ENCODE results near the gene ATG16L1.

ATG16L1 gene

GRCh38 chr2:233251306-233252116, at the start of gene ATG16L1 (continued):
- no peak for TF ChIP-seq ZFP41 (tag by site-specific recombination; IDR thresholded peaks at IDR 0.05; ENCODE audit: borderline replicate concordance)
- no peak for TF ChIP-seq ZSCAN23 (tag by site-specific recombination; IDR thresholded peaks at IDR 0.05)
- TF ChIP-seq ZFHX2 (tag by site-specific recombination; conservative IDR thresholded peaks at IDR 0.05): peak; percentile 58
- TF ChIP-seq ZNF423 (tag by site-specific recombination; IDR thresholded peaks at IDR 0.05): no peak
- no peak for TF ChIP-seq TRIM28 (IDR thresholded peaks at IDR 0.05; ENCODE audit: borderline replicate concordance, low read length)
- TF ChIP-seq GLI2 (tag by site-specific recombination; IDR thresholded peaks at IDR 0.05; ENCODE audit: borderline replicate concordance, low read depth): no peak
- no peak for TF ChIP-seq MYNN (tag by site-specific recombination; IDR thresholded peaks at IDR 0.05; ENCODE audit: borderline replicate concordance)
- no peak for TF ChIP-seq ZNF704 (tag by site-specific recombination; IDR thresholded peaks at IDR 0.05)
- TF ChIP-seq ZNF596 (tag by site-specific recombination; IDR thresholded peaks at IDR 0.05): no peak
- TF ChIP-seq ZBTB20 (tag by site-specific recombination; IDR thresholded peaks at IDR 0.05): no peak
- TF ChIP-seq ZNF148 (tag by site-specific recombination; IDR thresholded peaks at IDR 0.05; ENCODE audit: borderline replicate concordance): no peak
- peak; percentile 53; the same call in 1 of the 2 replicates for TF ChIP-seq PATZ1 (tag by site-specific recombination; IDR thresholded peaks at IDR 0.05)
- TF ChIP-seq ZNF138 (tag by site-specific recombination; IDR thresholded peaks at IDR 0.05; ENCODE audit: borderline replicate concordance): no peak
- no peak for TF ChIP-seq ZSCAN18 (tag by site-specific recombination; IDR thresholded peaks at IDR 0.05)
- TF ChIP-seq ATF2 (tag by site-specific recombination; IDR thresholded peaks at IDR 0.05; ENCODE audit: low read depth): no peak
- TF ChIP-seq ZNF791 (tag by site-specific recombination; IDR thresholded peaks at IDR 0.05): no peak
- no peak for TF ChIP-seq ZNF416 (tag by site-specific recombination; IDR thresholded peaks at IDR 0.05)
- TF ChIP-seq ZNF585B (tag by site-specific recombination; IDR thresholded peaks at IDR 0.05): no peak
- TF ChIP-seq ZNF692 (tag by site-specific recombination; IDR thresholded peaks at IDR 0.05): 0 out of 2 replicates have a peak, but pooled peaks have one; percentile 45
- TF ChIP-seq ZNF510 (tag by site-specific recombination; IDR thresholded peaks at IDR 0.05; ENCODE audit: insufficient replicate concordance): no peak
- no peak for TF ChIP-seq ZNF658 (tag by site-specific recombination; IDR thresholded peaks at IDR 0.05)
- no peak for TF ChIP-seq ZNF768 (tag by site-specific recombination; IDR thresholded peaks at IDR 0.05)
- TF ChIP-seq ZNF157 (tag by site-specific recombination; IDR thresholded peaks at IDR 0.05): no peak
- TF ChIP-seq OSR2 (tag by site-specific recombination; IDR thresholded peaks at IDR 0.05): no peak
- TF ChIP-seq KLF8 (tag by site-specific recombination; IDR thresholded peaks at IDR 0.05): no peak; the same call in 1 of the 2 replicates
- TF ChIP-seq ZNF24 (tag by site-specific recombination; IDR thresholded peaks at IDR 0.05): no peak
- TF ChIP-seq ZNF239 (tag by site-specific recombination; IDR thresholded peaks at IDR 0.05): no peak
- no peak for TF ChIP-seq ZNF223 (tag by site-specific recombination; IDR thresholded peaks at IDR 0.05)
- TF ChIP-seq ZNF292 (tag by site-specific recombination; IDR thresholded peaks at IDR 0.05; ENCODE audit: borderline replicate concordance, low read depth): no peak

All from HEK293 (cell line).